ENCODE results near the gene NRAS.

GRCh38 chr1:114700036-114700600 lies 16.5 kb downstream of the NRAS start:
- TF ChIP-seq EP300 (IDR thresholded peaks at IDR 0.05) (no peak), CTCF (IDR thresholded peaks at IDR 0.05) (no peak), POLR2A (IDR thresholded peaks at IDR 0.05) (no peak)

All from ovary (tissue), 3 donors.